ENCODE measurements around the gene ADCK2.
"Not testable (repeated sequence)": the region's sequence is repeated elsewhere in the genome, so short reads cannot be mapped to it uniquely, and the experiment has no call there.

The ADCK2 gene

GRCh38 chr7:140674899-140675701, 2.4 kb downstream of the ADCK2 start:
- no peak for TF ChIP-seq CTCF (IDR thresholded peaks at IDR 0.05; ENCODE audit: insufficient read depth, low read depth, low read length, missing control alignments)
- DNase-seq (ENCODE audit: low read depth) = no peak
- H3K4me3 ChIP-seq (ENCODE audit: low read depth, low read length) = no peak overlapping the region

- DNase-seq (ENCODE audit: low read depth) = no peak
- no peak overlapping the region for H3K4me3 ChIP-seq (ENCODE audit: low read depth, low read length)
- TF ChIP-seq CTCF (IDR thresholded peaks at IDR 0.05; ENCODE audit: insufficient read depth, low read depth, low read length, missing control alignments) = no peak
Measured at GRCh38 chr7:140675726-140676125, 3.0 kb downstream of the ADCK2 start.

- no peak for TF ChIP-seq CTCF (IDR thresholded peaks at IDR 0.05; ENCODE audit: insufficient read depth, low read depth, low read length, missing control alignments)
- H3K4me3 ChIP-seq (ENCODE audit: low read depth, low read length) = no peak overlapping the region
- DNase-seq (ENCODE audit: low read depth) = peak; percentile 60
Measured at GRCh38 chr7:140676306-140676705, 3.6 kb downstream of the ADCK2 start.

GRCh38 chr7:140676956-140677355, 4.2 kb downstream of the ADCK2 start:
- not testable (repeated sequence) for H3K4me3 ChIP-seq (ENCODE audit: low read depth, low read length); DNase-seq (ENCODE audit: low read depth)

GRCh38 chr7:140677496-140677895, 4.8 kb downstream of the ADCK2 start:
- no peak overlapping the region for H3K4me3 ChIP-seq (ENCODE audit: low read depth, low read length)
- DNase-seq (ENCODE audit: low read depth) = no peak
- TF ChIP-seq CTCF (IDR thresholded peaks at IDR 0.05; ENCODE audit: insufficient read depth, low read depth, low read length, missing control alignments) = no peak

- no peak overlapping the region for H3K4me3 ChIP-seq (ENCODE audit: low read depth, low read length)
- no peak for DNase-seq (ENCODE audit: low read depth)
- no peak for TF ChIP-seq CTCF (IDR thresholded peaks at IDR 0.05; ENCODE audit: insufficient read depth, low read depth, low read length, missing control alignments)
Measured at GRCh38 chr7:140678081-140678815, 5.5 kb downstream of the ADCK2 start.

- no peak for TF ChIP-seq CTCF (IDR thresholded peaks at IDR 0.05; ENCODE audit: insufficient read depth, low read depth, low read length, missing control alignments)
- no peak overlapping the region for H3K4me3 ChIP-seq (ENCODE audit: low read depth, low read length)
- no peak for DNase-seq (ENCODE audit: low read depth)
Measured at GRCh38 chr7:140678816-140679130, 6.0 kb downstream of the ADCK2 start.
